ENCODE measurements around the gene MYH11.

The MYH11 gene

DNA sequence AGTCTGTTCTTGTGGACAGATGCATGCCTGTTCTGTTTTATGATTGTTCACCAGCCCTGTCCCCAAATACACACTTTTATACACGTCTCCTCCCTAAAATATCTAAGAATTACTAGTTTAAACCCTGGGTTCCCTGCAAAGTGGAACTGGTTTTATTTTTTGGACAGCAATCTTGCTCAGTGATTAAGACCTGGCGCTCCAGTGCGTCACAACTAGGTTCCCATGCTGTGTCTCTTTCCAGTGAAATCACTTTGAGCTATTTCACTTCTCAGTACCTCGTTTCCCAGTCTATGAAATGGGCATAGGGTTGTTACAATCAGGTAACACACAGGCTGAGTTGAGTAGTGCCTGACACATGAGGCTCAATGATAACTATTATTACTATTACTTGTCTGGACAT, 30.5 kb upstream of the MYH11 start:
- peak overlapping the region; percentile 98 for H3K4me3 ChIP-seq (ENCODE audit: control insufficient read depth, low read depth, low read length)
- TF ChIP-seq CTCF (conservative IDR thresholded peaks at IDR 0.05; ENCODE audit: control insufficient read depth, insufficient read depth, low read depth, low read length) = no peak
- peak; percentile 28 for DNase-seq (ENCODE audit: low read depth)

GRCh38 chr16:15886078-15886477, 29.2 kb upstream of the MYH11 start:
- no peak for DNase-seq (ENCODE audit: low read depth)
- TF ChIP-seq CTCF (conservative IDR thresholded peaks at IDR 0.05; ENCODE audit: control insufficient read depth, insufficient read depth, low read depth, low read length) = no peak
- H3K4me3 ChIP-seq (ENCODE audit: control insufficient read depth, low read depth, low read length) = no peak overlapping the region

DNA sequence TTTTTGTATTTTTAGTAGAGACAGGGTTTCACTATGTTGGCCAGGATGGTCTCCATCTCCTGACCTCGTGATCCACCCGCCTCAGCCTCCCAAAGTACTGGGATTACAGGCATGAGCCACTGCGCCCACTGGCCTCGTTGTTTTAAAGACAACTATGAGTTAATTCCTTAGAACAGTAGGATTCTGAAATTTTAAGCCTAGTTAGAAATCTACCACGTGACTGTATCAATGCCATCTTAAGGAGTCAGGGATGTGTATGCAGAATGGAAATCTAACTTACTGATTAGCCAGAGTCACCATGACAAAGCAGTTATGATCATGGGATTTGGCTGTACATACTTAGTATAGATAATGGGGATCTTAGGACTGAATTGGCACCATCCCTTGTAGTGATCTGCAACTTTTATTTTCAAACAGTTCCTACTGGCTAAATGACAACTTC, 28.8 kb upstream of the MYH11 start:
- TF ChIP-seq CTCF (conservative IDR thresholded peaks at IDR 0.05; ENCODE audit: control insufficient read depth, insufficient read depth, low read depth, low read length) = no peak
- H3K4me3 ChIP-seq (ENCODE audit: control insufficient read depth, low read depth, low read length) = no peak overlapping the region
- no peak for DNase-seq (ENCODE audit: low read depth)

DNA sequence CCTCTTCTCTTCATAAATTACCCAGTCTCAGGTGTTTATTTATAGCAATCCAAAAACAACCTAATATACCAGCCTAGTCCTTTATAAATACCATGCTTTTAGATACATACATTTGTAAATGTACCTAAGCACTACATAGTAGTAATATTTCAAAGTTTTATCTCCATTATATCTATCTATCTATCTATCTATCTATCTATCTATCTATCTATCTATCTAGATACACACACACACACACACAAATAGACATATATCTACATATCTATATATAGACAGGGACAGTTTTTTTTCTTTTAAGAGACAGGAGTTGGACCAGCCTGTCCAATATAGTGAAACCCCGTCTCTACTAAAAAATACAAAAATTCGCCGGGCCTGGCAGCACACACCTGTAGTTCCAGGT, 25.7 kb upstream of the MYH11 start:
- TF ChIP-seq CTCF (conservative IDR thresholded peaks at IDR 0.05; ENCODE audit: control insufficient read depth, insufficient read depth, low read depth, low read length) = no peak
- H3K4me3 ChIP-seq (ENCODE audit: control insufficient read depth, low read depth, low read length) = no peak overlapping the region
- DNase-seq (ENCODE audit: low read depth) = no peak

DNA sequence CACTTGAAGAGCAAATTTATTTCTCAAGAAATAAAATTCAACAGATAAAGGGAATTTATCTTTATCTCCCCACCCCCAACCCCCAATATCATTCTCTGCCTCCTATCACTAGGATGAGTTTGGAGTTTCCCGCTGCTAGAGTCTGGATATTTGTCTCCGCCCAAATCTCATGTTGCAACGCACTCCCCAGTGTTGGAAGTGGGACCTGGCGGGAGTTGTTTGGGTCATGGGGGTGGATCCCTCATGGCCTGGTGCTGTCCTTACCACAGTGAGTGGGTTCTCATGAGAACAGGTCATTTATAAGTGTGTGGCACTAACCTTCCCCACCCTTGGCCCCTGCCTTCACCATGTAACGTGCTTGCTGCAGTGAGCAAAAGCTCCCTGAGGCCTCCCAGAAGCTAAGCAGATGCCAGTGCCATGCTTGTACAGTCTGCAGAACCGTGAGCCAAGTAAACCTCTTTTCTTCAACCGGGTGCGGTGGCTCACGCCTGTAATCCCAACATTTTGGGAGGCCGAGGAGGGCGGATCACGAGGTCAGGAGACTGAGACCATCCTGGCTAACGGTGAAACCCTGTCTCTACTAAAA, 25.1 kb upstream of the MYH11 start:
- no peak for TF ChIP-seq CTCF (conservative IDR thresholded peaks at IDR 0.05; ENCODE audit: control insufficient read depth, insufficient read depth, low read depth, low read length)
- no peak overlapping the region for H3K4me3 ChIP-seq (ENCODE audit: control insufficient read depth, low read depth, low read length)

GRCh38 chr16:15880434-15881308, 23.8 kb upstream of the MYH11 start:
- H3K4me3 ChIP-seq (ENCODE audit: control insufficient read depth, low read depth, low read length) = no peak overlapping the region
- TF ChIP-seq CTCF (conservative IDR thresholded peaks at IDR 0.05; ENCODE audit: control insufficient read depth, insufficient read depth, low read depth, low read length) = no peak
- DNase-seq (ENCODE audit: low read depth) = no peak

More for the DNA sequence above, 25.1 kb upstream of the MYH11 start:
- no peak for DNase-seq (ENCODE audit: low read depth)

Measured in fibroblast of mammary gland (primary cell).